Effector memory CD4-positive, alpha-beta T cell (primary cell): ENCODE measurements around the gene PLEKHA7.
"Not testable (repeated sequence)": the region's sequence is repeated elsewhere in the genome, so short reads cannot be mapped to it uniquely, and the experiment has no call there.

Source experiments
- DNase-seq, 3 donors: peaks; one replicate each; pipeline ENCODE4 v3.0.0-alpha.2; 2020
- H3K27ac ChIP-seq: 2 replicates; pipeline ENCODE4 v1.7.0; 2013; ENCODE audit warnings: mild to moderate bottlenecking, low read length, moderate library complexity; ENCODE audit not compliant: insufficient read depth, poor library complexity, severe bottlenecking
- H3K27me3 ChIP-seq: replicated peaks from 2 replicates; pipeline ENCODE4 v1.7.0; 2013; ENCODE audit warnings: mild to moderate bottlenecking, low read length; ENCODE audit not compliant: insufficient read depth, control insufficient read depth, poor library complexity, severe bottlenecking
- H3K36me3 ChIP-seq: 2 replicates; pipeline ENCODE4 v1.7.0; 2013; ENCODE audit warnings: mild to moderate bottlenecking, low read length, moderate library complexity; ENCODE audit not compliant: control insufficient read depth, insufficient read depth
- H3K4me1 ChIP-seq: 2 replicates; pipeline ENCODE4 v1.7.0; 2013; ENCODE audit warnings: low read length, mild to moderate bottlenecking; ENCODE audit not compliant: control insufficient read depth, insufficient read depth, poor library complexity, severe bottlenecking
- H3K4me3 ChIP-seq: 2 replicates; pipeline ENCODE4 v1.7.0; 2013; ENCODE audit warnings: low read length, low read depth, mild to moderate bottlenecking; ENCODE audit not compliant: insufficient read depth, poor library complexity, severe bottlenecking
- H3K9me3 ChIP-seq: 2 replicates; pipeline ENCODE4 v1.7.0; 2013; ENCODE audit warnings: mild to moderate bottlenecking, low read length, moderate library complexity; ENCODE audit not compliant: control insufficient read depth

The PLEKHA7 gene

DNA sequence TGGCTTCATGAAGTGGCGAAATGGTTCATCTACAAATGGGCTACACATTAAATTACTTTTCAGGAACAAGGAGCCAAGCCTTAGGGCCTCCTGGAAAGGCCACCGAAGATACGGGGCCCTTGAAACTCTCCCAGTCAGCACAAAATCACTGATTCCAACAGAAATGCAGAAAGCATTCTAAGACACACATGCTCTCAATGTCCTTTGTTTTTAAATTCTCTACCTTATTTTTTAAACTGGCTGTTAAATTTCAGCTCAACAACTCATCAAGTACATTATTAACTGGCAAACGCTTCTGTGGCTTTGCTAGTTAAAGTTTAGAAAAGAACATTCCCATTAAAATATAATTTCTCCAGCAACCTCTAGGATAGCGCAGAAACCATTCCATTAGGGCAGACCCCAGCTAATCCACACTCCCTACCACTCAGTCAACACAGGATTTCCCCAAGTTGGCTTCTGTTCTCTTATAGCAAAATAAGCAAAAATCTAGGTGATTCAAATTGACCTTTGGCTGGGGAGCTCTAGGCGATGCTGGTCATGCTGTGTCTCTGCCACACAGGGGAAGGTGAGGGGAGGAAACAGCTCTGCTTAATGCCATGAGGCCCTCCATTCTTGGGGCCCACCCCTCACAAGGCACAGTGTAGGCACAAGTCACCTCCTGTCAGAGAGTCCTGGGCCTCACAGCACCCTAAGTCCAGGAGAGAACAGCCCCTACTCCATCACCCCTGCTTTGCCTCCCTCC is 47.1 kb downstream of the PLEKHA7 start:
- H3K4me1 ChIP-seq: no peaks in the 10 kb centered on the region
- no peaks in the 10 kb centered on the region for H3K36me3 ChIP-seq
- H3K4me3 ChIP-seq: no peak overlapping the region
- no peak for DNase-seq
- H3K27me3 ChIP-seq: no peaks in the 10 kb centered on the region
- no peak overlapping the region for H3K27ac ChIP-seq
- H3K9me3 ChIP-seq: no peaks in the 10 kb centered on the region

DNA sequence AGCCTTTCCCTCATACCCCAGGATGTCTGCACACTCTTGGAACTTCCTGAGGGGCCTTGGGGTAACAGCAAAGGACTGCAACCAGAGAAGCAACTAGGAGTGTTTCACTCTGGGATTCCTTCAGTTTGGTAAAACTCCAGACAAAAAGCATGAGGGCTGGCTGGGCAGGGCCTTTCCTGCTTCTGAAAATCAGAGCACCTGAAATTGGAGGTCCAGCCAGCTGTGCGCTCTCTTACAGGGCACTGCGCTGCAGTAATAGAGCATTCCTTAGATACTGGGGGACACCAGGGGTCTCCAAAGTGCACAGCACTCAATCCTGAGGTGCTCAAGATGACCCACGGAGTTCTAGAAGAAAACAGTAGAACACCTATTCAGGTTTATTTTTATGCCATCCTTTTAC is 49.7 kb downstream of the PLEKHA7 start:
- no peaks in the 10 kb centered on the region for H3K36me3 ChIP-seq
- no peaks in the 10 kb centered on the region for H3K27me3 ChIP-seq
- H3K4me1 ChIP-seq: no peaks in the 10 kb centered on the region
- no peaks in the 10 kb centered on the region for H3K9me3 ChIP-seq
- DNase-seq: no peak
- no peak overlapping the region for H3K4me3 ChIP-seq
- no peak overlapping the region for H3K27ac ChIP-seq

DNA sequence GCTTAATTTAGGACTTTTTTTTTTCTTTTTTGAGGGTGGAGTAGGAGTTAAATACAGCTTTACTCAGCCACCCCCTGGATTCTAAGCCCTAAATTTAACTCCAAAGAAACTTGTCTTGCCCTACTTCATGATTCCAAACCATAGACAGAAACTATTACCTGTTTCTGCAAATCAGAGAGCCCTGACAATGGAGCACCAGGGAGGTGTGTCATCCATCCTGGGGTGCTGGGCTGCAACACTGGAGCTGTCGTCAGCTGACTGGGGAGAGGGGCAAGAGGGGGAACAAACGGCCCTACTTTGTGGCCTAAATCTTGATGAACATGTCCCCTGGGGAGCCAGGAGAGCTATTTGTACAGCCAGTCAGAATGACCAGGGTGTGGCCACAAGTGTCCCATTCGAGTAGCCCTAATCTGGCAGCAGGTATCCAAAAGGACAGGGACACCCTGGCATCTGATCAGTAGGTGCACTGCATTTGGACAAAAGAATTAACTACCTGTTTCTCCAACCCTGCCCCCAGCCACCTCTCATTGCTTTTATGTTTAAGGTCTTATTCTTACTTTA is 50.8 kb downstream of the PLEKHA7 start:
- Histone ChIP-seq H3K27ac (no peak overlapping the region), H3K36me3 (no peaks in the 10 kb centered on the region), H3K9me3 (no peaks in the 10 kb centered on the region), H3K4me1 (no peaks in the 10 kb centered on the region), H3K4me3 (no peak overlapping the region), H3K27me3 (no peaks in the 10 kb centered on the region)
- no peak for DNase-seq

DNA sequence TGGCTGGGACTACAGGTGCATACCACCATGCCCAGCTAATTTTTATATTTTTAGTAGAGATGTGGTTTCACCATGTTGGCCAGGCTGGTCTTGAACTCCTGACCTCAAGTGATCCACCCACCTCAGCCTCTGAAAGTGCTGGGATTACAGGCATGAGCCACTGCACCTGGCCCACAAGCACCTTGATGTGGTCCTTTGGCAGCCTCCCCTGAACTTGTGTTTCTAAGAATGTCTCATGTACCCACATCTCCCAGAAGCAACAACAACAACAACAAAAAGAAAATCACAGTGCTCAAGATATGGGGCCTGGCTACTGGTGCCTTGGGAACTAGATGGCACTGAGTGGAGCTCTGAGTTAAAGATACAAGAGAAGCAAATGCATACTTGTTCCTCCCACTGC is 51.6 kb downstream of the PLEKHA7 start:
- H3K4me1 ChIP-seq, DNase-seq, H3K27ac ChIP-seq, H3K9me3 ChIP-seq, H3K4me3 ChIP-seq, H3K36me3 ChIP-seq, H3K27me3 ChIP-seq: not testable (repeated sequence)

DNA sequence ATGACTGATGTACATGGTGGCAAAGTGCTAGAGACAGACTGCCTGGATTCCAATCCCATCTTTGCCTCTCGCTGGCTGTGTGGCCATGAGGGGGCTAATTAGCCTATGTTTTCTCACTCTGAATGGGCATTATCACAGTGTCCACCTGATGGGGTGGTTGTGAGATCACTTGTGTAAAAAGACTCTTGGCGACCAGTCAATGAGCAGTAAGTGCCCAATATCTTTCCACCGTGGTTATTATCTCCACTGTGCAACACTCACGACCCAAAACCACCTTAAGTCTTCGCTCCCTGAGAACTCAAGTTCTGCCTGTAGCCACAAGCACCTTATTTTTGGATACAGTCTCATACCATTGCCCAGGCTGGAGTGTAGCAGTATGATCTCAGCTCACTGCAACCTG is 52.1 kb downstream of the PLEKHA7 start:
- Histone ChIP-seq H3K9me3 (no peaks in the 10 kb centered on the region), H3K4me1 (no peaks in the 10 kb centered on the region), H3K27me3 (no peaks in the 10 kb centered on the region), H3K4me3 (no peak overlapping the region), H3K27ac (no peak overlapping the region), H3K36me3 (no peaks in the 10 kb centered on the region)
- DNase-seq: no peak

DNA sequence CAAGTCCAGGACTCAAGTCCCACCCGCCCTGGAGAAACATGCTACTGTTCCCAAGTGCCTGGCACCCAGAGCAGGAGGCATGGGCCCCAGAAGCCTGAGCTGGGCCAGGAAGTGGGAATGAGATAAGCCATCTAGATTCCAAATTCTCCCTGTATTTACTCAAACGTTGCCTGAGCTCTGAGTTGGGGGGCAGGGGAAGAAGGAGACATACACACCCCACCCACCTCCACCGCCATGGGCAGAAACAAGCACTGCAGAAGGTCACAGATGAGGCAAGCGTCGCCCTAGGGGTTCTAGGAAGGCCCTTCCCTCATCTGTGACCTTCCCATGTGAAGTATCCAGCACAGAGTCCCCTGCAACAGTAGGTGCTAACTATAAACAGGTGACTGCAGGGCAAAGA is 54.0 kb downstream of the PLEKHA7 start:
- no peak overlapping the region for H3K4me3 ChIP-seq
- no peaks in the 10 kb centered on the region for H3K4me1 ChIP-seq
- H3K27ac ChIP-seq: no peak overlapping the region
- DNase-seq: no peak
- no peaks in the 10 kb centered on the region for H3K9me3 ChIP-seq
- no peaks in the 10 kb centered on the region for H3K27me3 ChIP-seq
- no peaks in the 10 kb centered on the region for H3K36me3 ChIP-seq

DNA sequence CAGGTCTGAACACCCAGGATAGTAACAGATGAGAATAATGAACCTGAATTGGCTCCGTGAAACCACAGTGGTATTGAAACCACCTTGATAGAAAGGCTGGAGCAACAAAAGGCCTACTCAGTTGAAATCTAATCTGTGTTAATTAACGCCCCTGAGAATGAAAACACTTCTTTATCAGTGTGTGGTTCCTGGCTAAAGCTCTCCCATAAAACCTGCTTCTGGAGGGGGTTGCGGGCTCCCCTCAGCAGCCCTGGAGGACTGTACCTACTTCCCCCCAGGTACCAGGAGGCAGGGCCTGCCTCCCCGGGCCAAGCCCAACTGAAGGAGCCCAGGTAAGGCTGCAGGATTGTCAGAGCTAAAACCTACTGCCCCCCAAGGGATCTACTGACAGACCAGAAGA is 54.6 kb downstream of the PLEKHA7 start:
- no peak for DNase-seq
- no peaks in the 10 kb centered on the region for H3K4me1 ChIP-seq
- H3K9me3 ChIP-seq: no peaks in the 10 kb centered on the region
- no peaks in the 10 kb centered on the region for H3K27me3 ChIP-seq
- no peak overlapping the region for H3K4me3 ChIP-seq
- no peaks in the 10 kb centered on the region for H3K36me3 ChIP-seq
- H3K27ac ChIP-seq: no peak overlapping the region

DNA sequence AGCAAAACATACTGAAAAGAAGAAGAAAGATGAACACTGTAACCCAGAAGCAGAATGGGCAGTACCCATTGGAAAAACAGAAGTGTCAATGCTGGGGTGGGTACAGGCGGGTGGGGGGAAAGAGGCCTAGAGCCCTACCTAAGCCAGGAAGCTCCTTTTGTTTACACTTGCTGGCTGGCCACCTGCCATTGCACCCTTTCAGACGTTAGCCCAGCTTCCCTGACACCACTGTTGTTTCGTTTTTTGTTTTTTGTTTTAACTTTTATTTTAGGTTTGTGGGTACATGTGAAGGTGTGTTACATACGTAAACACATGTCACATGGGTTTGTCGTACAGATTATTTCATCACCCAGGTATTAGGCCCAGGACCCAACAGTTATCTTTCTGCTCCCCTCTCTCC is 55.4 kb downstream of the PLEKHA7 start:
- DNase-seq: no peak
- Histone ChIP-seq H3K9me3 (no peaks in the 10 kb centered on the region), H3K27me3 (no peaks in the 10 kb centered on the region), H3K36me3 (no peaks in the 10 kb centered on the region), H3K27ac (no peak overlapping the region), H3K4me1 (no peaks in the 10 kb centered on the region), H3K4me3 (no peak overlapping the region)

DNA sequence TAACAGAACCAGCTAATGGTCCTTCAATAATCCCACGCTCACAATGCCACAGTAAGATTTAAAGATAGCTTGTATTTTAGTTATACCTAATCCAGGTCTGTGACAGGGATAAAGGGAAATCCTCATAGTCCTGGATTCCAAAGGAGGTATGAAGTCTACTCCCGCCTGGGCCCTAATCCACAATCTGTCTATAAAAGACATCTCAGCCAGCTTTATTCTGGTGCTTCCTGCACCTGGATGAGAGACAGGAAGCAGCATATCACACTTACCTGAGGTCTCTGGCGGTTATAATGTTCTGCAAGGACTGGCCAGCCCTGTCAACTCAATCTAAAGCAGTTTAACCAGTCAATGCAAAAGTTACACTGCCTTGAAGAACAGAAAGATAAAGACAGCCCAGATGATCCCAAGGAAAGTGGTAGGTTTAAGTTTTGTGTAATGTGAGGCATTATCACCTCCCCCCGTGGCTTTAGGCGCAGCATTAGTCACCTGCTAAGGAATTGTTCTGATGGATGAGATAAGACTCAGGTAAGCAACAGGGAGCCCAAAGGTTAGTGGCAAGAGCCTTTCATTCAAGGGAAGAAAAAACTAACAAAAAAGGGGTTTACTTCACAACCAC is 57.6 kb downstream of the PLEKHA7 start:
- Histone ChIP-seq H3K36me3 (no peaks in the 10 kb centered on the region), H3K27me3 (no peaks in the 10 kb centered on the region), H3K27ac (no peak overlapping the region), H3K4me1 (no peaks in the 10 kb centered on the region), H3K4me3 (no peak overlapping the region), H3K9me3 (no peaks in the 10 kb centered on the region)
- no peak for DNase-seq

DNA sequence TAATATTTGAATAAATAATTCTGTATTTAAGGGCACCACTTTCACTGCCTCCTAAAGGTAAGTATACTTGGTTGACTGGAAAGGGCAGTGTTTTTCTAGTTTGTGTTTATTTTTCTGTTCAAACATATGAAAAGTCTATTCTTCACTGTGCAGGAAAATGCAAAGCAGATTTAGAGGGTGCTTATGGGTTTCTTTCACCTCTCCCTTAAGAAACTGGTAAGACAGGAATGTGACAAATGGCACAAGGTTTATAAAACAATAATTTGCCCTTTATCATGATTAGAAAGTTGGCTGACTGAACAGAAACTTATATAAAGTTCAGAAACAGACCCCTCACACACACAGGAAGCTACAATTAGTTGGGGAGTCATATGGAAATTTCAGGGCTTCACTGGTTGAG is 60.6 kb downstream of the PLEKHA7 start:
- Histone ChIP-seq H3K9me3 (no peaks in the 10 kb centered on the region), H3K4me1 (no peaks in the 10 kb centered on the region), H3K27ac (no peak overlapping the region), H3K27me3 (no peaks in the 10 kb centered on the region), H3K4me3 (no peak overlapping the region), H3K36me3 (no peaks in the 10 kb centered on the region)
- no peak for DNase-seq
